GM11168 (cell line): Measurements from ENCODE around the gene RNF207.

Source experiments
- in situ Hi-C: fragments of 300-500 bp; cut with MboI; formaldehyde crosslinking; loops from one replicate; pipeline ENCODE4 v1.12.0; 2022; ENCODE audit warnings: low sequenced_read_pairs; ENCODE audit not compliant: unreplicated experiment

RNF207 gene

GRCh38 chr1:6223617-6224016, 17.7 kb downstream of the RNF207 start:
- in situ Hi-C loops = no loop called here

GRCh38 chr1:6224718-6225117, 18.8 kb downstream of the RNF207 start:
- in situ Hi-C loops = no loop called here

GRCh38 chr1:6225651-6226050, 19.7 kb downstream of the RNF207 start:
- in situ Hi-C loops = no loop called here

- in situ Hi-C loops = no loop called here
These were observed 27.5 kb downstream of the RNF207 start for GRCh38 chr1:6233376-6233775.

GRCh38 chr1:6234502-6235295, 28.8 kb downstream of the RNF207 start:
- in situ Hi-C loops = no loop called here

GRCh38 chr1:6235296-6235677, 29.4 kb downstream of the RNF207 start:
- in situ Hi-C loops = no loop called here

GRCh38 chr1:6237093-6237492, 31.2 kb downstream of the RNF207 start:
- in situ Hi-C loops = no loop called here

GRCh38 chr1:6239213-6239752, 33.4 kb downstream of the RNF207 start:
- in situ Hi-C loops = no loop called here

- in situ Hi-C loops = no loop called here
These were observed 34.2 kb downstream of the RNF207 start for GRCh38 chr1:6239950-6240768.

- in situ Hi-C loops = no loop called here
These were observed 35.4 kb downstream of the RNF207 start for GRCh38 chr1:6241107-6241886.

GRCh38 chr1:6241887-6242740, 36.2 kb downstream of the RNF207 start:
- in situ Hi-C loops = no loop called here

- in situ Hi-C loops = no loop called here
These were observed 37.3 kb downstream of the RNF207 start for GRCh38 chr1:6243053-6243834.

- in situ Hi-C loops = no loop called here
These were observed 38.1 kb downstream of the RNF207 start, which contains the start of gene HES3 for GRCh38 chr1:6243993-6244392. TSS of gene HES3 (plus strand) at chr1:6244179. CDS start at chr1:6244366, 187 bp downstream.

GRCh38 chr1:6244401-6245049, 38.6 kb downstream of the RNF207 start:
- in situ Hi-C loops = no loop called here

- in situ Hi-C loops = no loop called here
These were observed 39.4 kb downstream of the RNF207 start for GRCh38 chr1:6245086-6245868.

- in situ Hi-C loops = no loop called here
These were observed 40.1 kb downstream of the RNF207 start for GRCh38 chr1:6245869-6246496.
